ENCODE results near the gene METTL9.
"Not testable (repeated sequence)": the region's sequence is repeated elsewhere in the genome, so short reads cannot be mapped to it uniquely, and the experiment has no call there.

Gene METTL9

DNA sequence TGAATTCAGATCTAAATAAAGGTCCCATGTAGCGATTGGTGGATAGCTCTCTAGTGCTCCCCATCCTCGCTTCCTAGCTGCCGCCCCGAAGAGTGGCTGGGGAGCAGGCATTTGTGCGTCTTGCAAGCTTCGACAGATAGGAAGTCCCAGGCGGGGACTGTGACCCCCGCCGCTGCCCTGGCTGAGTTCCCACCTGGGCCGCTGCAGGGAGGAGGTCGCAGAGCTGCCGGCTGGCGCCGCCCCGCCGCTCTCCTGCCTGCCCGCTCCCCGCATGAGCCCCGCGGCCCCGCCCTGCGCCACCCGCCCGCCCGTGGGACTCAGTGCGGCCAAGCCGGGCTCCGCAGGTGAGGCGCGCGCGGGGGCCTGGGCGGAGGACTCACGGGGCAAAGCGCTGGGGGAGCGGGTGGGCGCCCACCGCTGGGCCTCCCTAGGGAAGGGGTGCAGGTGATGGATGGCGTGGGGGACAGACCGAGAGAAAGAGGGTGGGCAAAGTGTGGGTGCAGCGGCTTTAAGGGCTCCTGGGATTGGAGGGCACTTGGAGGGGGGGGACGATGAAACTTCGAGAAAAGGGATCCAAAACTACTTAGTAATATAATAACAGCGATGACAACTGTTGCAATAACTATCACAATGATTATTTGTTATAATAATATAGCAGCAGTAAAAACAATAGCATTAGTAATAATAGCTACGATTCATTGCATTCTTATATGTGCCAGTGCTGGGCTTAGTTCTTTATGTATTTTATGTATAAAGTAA is 64.7 kb downstream of the METTL9 start, which contains the start of gene OTOA:
Gene OTOA, plus strand, starts transcription at position 80 of the 759 bp plus-strand sequence. CDS start 14,547 bp downstream, outside the sequence.
- DNase-seq (ENCODE audit: low read depth), result no peak

DNA sequence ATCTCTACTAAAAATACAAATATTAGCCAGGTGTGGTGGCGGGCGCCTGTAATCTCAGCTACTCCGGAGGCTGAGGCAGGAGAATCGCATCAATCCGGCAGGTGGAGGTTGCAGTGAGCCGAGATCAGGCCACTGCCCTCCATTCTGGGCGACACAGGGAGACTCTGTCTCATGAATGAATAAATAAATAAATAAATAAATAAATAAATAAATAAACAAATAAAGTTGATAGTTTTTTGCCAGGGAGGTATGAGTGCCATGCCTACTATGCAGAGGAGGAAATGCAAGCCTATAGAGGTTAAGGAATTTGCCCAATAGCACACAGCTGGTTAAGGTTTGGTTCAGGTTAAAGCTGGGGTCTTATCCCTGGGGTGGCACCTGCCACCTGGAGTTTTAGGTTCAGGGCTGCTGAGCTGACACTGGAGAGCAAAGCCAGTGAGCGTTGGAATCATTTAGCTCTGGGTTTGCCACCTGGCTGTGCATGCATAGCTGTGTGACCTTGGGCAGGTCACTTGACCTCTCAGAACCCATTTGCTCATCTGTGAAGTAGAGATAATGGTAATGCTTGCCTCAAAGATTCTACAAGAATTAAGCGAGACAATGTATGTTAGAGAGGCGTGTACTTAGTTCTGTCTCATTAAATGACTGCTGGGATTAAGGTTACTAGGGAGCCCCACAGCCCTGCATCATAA is 65.6 kb downstream of the METTL9 start:
- DNase-seq (ENCODE audit: low read depth), result no peak

DNA sequence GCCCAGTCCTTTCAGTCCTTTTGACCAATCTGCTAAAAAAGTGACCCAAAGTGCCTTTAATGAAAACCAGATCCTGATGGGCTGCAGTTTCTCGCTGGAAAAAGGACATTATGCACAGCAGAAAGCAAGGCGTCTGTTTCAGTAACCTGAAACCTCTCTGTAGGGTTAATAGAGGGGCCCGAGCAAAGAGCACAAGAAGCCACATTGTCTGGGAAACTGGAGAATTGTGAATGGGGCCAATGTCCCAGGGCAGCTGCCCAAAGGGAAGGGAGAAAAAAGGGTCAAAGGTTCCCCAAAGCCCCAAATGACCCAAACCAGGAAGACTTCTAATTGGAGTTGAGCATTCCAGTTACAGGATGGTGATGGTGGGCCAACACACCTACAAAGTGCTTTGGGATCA is 67.4 kb downstream of the METTL9 start:
- no peak for DNase-seq (ENCODE audit: low read depth)

DNA sequence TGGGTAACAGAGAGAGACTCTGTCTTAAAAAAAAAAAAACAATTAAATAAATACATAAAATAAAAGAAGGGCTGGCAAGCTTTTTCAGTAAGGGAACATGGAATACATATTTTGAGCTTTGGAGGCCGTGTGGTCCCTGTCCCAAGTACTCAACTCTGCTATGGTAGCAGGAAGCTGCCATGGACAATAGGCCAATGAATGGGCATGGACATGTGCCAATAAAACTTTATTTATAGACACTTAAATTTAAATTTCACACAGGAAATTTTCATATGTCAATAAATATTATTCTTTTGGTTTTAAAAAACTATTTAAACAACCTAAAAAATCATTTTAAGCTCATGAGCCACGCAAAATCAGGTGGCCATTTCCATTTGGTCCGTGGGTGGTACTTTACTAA is 68.2 kb downstream of the METTL9 start:
- DNase-seq (ENCODE audit: low read depth), result no peak

DNA sequence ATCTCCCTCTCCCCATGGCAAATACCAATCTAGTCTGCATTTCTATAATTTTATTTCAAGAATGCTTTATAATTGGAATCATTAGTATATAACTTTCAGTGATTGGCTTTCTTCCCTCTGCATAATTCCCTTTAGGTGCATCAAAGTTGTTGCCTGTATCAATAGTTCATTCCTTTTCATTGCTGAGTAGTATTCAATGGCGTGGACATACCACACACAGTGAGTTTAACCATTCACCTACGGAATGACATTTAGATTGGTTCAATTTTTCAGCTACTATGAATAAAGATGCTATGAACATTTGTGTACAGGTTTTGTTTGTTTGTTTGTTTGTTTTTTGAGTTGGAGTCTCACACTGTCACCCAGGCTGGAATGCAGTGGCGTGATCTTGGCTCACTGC is 74.1 kb downstream of the METTL9 start:
- no peak for DNase-seq (ENCODE audit: low read depth)

DNA sequence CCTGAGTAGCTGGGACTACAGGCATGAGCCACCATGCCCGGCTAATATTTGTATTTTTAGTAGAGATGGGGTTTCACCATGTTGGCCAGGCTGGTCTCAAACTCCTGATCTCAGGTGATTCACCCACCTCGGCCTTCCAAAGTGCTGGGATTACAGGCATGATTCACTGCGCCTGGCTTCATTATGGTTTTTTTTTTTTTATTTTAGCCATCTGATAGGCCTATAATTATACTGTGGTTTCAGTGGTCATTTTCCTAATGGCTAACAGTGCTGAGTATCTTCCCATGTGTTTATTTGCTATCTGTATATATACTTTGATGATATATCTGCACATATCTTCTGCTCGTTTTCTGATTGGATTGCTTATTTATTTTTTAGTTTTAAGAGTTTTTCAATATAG is 75.1 kb downstream of the METTL9 start:
- DNase-seq (ENCODE audit: low read depth), result not testable (repeated sequence)

DNA sequence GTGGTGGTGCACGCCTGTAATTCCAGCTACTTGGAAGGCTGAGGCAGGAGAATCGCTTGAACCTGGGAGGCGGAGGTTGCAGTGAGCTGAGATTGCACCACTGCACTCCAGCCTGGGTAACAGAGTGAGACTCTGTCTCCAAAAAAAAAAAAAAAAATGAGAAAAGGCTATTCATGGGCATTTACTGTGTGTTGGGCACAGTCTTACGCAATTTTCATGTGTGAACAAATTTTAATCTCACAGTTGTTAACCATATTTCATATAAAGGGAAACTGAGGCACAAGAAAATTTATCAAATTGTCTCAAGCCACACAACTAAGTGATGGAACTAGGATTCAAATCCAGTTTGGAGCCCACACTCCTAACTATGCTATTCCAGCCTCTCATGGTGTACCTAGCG is 81.3 kb downstream of the METTL9 start:
- not testable (repeated sequence) for DNase-seq (ENCODE audit: low read depth)

DNA sequence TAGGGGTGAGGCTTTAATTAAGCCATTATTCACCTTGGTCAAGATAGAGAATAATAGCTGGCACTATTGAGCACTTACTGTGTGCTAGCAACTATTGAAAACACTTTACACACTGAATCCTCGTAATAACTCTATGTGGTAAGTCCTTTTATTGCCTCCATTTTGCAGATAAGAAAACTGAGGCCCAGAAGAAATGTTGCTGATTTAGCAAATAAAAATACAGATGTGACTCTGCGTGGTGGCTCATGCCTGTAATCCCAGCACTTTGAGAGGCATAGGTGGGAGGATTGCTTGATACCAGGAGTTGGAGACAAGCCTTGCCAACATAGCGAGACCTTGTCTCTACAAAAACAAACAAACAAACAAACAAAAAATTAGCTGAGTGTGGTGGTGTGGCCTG is 83.8 kb downstream of the METTL9 start:
- no peak for DNase-seq (ENCODE audit: low read depth)

DNA sequence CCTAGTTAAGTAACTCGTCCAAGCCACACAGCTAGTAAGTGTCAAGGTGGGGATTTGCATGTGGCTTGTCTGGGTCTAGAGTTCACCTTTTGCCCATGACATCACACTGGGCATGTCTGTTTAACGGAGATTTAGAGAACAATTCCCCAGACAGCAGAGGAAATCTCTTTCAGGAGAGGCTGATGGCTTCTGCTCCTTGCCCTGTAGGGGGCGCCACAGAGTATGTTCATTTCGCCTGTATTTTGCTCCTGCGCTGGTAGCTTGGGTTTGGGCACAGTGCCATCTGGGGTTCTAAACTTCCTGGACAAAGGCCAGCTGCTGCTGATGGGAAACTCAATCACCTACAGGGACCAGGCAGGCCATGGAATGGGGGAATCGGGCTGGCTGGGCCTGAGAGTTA is 84.8 kb downstream of the METTL9 start:
- DNase-seq (ENCODE audit: low read depth), result no peak

DNA sequence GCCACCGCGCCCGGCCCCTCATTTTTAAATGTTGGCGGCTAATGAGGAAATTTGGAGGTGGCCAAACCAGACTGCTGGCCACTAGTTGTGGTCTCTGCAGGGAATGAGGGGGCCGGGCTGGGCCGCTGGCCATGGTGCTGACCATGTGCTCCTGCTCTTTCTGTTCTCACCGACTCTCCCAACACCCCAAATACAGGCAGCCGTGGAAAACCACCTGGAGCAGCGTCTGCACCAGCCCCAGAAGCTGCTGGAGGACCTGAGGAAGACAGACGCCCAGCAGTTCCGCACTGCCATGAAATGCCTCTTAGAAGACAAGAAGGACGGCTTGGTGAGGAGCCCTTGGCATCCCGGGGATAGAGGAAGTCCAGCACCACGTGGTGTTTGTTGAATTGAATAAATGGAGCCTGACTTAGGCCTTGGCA is 85.7 kb downstream of the METTL9 start:
- no peak for DNase-seq (ENCODE audit: low read depth)

DNA sequence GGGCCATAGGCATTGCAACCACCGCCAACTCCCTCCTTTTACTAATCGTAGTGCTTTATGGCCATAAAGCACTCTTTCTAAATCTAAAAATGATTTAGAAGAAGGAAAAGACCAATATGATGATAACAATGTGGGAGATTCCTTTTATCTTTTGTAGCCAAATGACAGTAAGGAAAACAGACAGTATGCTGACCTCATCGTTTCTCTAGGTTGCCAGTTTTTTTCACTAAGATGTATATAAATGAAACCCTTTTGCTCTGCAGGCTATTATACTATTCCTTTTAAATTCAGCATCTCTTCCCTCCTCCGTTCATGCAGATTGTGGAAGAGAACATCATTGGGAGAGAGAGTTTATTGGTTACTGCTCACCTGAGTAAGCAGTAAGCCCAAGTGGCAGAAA is 89.7 kb downstream of the METTL9 start:
- DNase-seq (ENCODE audit: low read depth), result no peak

DNA sequence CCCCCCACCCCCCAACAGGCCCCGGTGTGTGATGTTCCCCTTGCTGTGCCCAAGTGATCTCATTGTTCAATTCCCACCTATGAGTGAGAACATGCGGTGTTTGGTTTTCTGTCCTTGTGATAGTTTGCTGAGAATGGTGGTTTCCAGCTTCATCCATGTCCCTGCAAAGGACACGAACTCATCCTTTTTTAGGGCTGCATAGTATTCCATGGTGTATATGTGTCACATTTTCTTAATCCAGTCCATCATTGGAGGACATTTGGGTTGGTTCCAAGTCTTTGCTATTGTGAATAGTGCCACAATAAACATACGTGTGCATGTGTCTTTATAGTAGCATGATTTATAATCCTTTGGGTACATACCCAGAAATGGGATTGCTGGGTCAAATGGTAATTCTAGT is 91.6 kb downstream of the METTL9 start:
- DNase-seq (ENCODE audit: low read depth), result not testable (repeated sequence)

DNA sequence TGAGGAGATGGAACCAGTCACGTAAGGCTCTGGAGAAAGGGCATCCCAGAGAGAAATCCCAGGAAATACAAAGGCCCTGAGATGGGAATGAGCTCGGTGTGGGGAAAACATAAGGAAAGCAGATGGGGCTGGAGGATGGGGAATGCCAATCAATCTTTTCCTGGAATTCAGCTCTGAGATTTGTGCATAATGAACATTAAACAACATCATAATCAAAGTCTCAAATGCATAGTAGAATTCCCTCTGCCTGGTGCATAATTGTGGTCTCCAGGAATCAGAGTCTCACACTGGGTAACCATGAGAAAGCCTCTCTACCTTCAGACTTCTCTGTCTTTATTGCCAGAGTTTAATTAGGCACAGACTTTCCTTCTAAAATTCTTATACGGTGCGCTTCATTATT is 95.2 kb downstream of the METTL9 start:
- no peak for DNase-seq (ENCODE audit: low read depth)

DNA sequence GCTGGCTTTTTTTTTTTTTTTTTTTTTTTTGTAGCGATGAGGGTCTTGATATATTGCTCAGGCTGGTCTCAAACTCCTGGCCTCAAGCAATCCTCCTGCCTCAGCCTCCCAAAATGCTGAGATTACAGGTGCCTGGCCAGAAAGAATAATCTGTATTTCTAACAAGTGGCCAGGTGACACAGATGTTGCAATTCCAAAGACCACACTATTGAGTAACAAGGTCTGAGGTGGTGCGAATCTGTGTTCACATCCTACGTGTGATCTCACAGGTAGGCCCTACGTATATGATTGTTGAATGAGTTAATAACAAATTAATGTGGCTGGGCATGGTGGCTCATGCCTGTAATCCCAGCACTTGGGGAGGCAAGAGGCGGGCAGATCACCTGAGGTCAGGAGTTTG is 97.7 kb downstream of the METTL9 start:
- no peak for DNase-seq (ENCODE audit: low read depth)

DNA sequence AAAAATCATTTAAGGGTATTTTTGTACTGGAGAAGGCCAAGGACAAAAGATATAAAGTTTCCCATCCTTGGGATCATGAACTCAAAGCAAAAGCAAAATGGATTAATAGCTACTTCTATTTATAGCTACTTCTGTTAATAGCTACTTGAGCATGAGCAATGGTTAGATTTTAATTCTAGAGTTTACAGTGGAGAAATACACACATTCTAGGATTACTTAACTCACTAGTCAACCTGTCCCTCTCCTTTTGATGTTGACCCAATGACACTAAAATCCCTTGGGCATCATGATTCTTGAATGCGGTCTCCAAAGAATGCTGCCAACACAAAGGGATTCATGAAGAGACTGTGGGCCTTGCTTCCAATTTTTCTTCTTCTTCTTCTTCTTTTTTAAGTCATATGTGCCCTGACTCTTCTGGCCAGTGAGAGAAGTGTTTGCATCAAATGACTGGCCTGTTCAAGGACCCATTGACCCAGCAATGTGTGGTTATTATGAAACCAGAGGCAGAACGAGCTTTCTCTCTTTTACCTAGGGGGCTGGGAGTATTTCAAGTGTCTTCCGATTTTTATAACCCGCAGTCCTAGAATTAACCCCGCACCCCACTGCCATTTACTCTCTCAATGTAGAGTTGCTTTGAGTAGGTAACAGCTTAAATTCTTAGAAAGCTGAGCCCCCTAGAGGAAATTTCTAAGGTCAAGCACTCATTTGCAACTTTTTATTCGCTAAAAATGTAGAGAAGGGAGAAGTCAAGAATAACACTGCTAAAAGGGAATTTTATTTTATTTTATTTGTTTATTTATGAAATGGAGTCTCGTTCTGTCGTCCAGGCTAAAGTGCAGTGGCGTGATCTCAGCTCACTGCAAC is 99.0 kb downstream of the METTL9 start:
- DNase-seq (ENCODE audit: low read depth), result no peak

DNA sequence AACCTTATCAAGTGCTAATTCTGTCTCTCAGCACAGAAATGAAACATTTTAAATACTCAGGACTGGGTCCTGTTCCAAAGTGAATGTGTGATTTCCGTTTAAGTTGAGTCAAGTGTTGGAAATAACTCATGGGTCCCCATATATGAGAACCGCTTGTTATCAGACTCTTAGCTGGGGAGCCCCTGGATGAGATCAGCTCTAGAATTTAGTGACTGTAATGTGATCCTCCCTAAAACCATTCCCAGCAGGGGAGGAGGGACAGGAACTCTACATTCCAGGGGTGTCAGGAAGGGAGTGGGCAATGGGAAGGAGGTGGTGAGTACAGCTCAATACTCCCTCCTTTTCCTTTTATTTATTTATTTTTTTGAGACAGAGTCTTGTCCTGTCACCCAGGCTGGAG is 101.9 kb downstream of the METTL9 start:
- DNase-seq (ENCODE audit: low read depth), result no peak

DNA sequence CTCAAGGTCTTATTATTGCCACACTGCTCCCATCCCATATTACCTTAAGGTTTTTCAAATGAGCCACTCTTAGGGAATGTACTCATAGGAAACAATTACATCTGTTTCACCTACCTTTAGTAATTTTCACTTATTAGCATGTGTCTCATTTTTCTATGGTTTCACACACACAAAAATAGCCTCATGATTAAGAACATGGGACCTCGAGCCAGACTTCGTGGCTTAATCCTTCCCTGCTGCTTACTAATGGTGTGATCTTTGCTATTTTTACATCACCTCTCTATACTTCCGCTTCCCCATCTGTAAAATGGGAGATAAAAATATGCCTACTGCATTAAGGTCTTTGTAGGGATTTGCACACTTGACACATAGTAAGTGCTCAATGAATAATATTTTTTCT is 102.9 kb downstream of the METTL9 start:
- DNase-seq (ENCODE audit: low read depth), result no peak

DNA sequence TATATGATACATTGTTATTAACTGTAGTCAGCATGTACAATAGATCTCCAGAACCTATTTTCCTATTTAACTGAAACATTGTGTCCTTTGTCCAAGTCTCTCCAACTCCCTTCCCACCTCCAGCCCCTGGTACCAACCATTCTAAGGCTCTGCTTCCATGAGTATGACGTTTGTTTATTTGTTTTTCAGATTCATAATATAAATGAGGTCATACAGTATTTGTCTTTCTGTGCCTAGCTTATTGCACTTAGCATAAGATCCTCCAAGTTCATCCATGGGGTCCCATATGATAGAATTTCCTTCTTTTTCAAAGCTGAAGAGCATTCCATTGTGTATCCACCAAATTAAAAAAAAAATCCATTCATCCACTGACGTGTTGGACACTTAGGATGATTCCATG is 103.8 kb downstream of the METTL9 start:
- DNase-seq (ENCODE audit: low read depth), result no peak

DNA sequence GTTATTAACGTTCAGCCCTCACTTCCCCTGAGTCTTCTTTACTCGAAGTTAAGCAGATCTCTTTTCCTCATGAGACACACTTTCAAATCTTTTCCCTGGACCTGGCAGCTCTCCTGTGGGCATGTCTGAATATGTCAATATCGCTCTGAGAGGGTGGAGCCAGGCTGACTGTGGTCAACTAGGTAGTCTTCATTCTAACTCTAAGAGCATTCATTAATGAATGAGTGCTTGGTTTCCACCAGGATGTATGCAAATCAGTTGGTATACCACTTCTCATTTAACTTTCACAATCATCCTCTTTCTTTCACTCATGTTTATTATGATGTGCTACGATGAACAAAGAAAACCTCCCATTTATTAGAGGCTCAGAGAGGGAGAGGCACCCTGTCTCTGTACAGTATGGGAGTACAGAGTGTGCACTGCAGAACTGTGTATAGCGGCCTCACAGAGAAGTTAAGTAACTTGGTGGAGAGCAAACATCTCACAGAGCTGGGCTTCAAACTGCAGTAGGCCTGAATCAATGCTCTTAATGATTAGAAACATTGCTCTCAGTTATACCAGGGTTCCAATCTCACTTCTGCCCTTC is 104.3 kb downstream of the METTL9 start:
- DNase-seq (ENCODE audit: low read depth), result no peak

DNA sequence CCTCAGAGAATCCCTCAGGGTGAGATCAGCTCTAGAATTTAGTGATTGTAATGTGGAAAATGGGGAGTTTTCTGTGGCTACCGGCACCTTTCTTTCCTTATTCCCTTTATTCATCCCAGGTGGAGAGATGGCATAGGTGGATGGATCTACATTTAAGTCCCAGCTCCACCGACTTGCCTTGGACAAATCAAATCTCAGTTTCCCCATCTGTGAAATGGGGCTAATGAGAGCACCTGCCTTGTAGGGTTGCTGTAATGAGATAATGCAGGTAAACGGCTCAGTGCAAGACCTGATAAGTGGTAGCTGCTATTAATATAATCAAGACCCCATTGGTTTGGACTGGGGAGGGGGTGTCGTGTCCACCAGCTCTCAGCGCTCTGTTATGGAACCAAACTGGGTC is 104.9 kb downstream of the METTL9 start:
- DNase-seq (ENCODE audit: low read depth), result no peak

DNA sequence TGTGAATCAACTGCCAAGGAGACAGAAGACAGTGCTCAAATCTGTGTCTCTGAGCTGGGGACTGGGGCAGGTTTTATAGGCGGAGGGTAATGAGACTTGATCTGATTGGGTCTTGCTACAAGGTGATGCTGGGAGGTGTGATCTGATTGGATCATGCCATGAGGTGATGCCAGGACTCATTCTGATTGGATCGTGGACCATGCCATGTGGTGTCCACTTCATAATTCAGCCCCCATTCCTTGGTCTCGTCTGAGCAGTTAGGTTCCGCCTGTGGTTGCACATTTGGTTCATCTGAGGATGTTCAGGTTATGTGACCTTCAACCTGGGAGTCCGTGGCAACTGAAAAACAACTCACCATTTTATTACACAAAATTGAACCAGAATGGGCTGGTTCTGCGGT is 105.4 kb downstream of the METTL9 start:
- DNase-seq (ENCODE audit: low read depth), result no peak

All from stimulated activated CD8-positive, alpha-beta memory T cell treated with anti-CD3 and anti-CD28 coated beads, Interleukin-15, amount 100 ng/mL, for 1 hour (primary cell).